Ramos (cell line): ENCODE results near the gene PMPCA.
"Not testable (repeated sequence)": the region's sequence is repeated elsewhere in the genome, so short reads cannot be mapped to it uniquely, and the experiment has no call there.

Experiments used
- in situ Hi-C: fragments of 300-500 bp; cut with MboI; formaldehyde crosslinking; loops from one replicate; pipeline ENCODE4 v1.14.3; 2022; ENCODE audit warnings: low sequenced_read_pairs; ENCODE audit not compliant: unreplicated experiment

Gene PMPCA

GRCh38 chr9:136407911-136408310, 2.5 kb upstream of the PMPCA start:
- in situ Hi-C loops = no loop called here

DNA sequence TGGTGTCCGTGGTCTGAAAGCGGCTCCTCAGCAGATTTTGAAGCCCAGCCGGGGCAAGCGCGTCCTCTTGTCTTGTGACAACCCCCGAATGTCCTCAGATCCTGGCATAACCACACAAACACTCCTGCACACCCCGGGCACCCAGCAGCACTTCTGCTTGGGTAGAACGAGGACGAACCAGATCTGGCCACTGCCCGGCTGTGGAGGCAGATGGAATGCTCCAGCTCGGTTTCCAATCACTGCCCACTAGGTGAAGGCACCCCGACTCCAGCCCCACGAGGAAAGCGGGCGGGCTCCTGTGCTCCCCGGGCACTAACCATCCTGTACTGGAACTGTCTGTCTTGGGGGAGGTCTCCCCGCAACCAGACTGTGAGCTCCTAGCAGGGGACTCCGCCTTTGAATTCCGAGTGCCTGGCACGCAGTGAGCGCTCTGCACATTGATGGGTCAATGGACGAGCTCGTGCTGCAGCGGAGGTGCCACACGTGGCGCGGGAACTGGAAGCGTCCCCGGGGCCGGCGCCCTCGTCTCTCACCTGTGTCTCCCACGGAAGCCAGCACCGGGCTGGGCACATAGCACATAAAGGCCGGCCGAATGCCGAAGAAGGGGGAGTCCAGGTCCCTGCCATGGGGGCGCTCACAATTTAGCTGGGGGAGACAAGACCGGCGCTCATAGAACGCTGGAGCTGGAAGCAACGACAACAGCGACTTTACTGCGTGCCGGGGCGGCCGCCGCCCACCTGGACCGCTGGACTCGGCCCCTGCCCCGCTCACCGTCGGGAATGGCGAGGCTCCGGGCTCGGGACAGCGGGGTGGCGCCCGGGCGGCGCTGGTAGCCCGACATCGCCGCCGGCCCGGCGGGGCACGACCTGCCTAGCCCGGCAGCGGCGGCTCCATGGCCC, 652 bp upstream of the PMPCA start:
- in situ Hi-C loops = no loop called here

DNA sequence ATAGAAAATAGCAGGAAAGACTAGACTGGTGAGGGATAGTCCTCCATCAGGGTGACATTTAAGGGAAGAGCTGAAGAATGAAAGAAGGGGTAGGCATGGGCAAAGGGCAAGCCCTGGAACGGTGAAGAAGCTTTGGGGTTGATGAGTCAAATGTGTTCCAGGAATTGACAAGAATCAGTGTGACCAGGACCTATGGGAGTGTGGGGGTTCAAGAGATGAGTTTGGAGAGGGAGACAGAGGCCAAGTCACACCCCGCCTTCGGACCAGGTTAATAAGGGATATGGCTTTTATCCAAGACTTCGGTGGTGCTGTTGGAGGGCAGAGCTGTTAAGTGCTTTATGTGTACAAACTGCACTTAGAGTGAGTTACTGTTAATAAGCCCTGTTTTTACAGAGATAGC, 920 bp downstream of the PMPCA start:
- in situ Hi-C loops = no loop called here

DNA sequence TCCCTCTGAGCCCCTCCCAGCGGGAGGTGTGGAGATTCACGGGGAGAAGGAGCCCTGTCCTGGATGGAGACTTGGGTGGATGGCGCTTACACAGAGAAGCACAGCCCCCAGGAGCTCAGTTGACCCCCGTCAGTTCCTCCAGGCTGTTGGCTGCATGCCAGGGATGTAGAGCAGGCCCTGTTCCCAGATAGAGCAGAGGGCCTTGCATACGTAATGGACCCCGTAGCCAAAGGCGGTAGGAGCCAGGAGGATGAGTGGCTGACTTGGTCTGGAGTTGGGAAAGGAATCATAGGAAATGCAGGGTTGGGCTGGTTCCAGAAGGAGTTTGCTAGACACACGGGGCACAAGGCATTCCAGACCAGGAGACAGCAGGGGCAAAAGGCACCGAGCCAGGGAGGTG, 2.5 kb downstream of the PMPCA start:
- in situ Hi-C loops = no loop called here

- in situ Hi-C loops = no loop called here
Observed at GRCh38 chr9:136416427-136416826, 6.0 kb downstream of the PMPCA start.

DNA sequence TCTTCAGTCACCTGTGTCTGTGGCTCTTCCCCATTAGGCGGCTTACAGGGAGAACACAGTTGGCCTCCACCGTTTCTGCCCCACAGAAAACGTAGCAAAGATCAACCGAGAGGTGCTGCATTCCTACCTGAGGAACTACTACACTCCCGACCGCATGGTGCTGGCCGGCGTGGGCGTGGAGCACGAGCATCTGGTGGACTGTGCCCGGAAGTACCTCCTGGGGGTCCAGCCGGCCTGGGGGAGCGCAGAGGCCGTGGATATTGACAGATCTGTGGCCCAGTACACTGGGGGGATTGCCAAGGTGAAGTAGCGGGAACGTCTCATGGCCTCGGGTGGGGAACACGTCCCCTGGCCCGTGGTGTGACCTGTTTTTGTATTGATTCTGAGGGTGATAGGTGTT, 6.5 kb downstream of the PMPCA start:
- in situ Hi-C loops = no loop called here

- in situ Hi-C loops = no loop called here
Observed at GRCh38 chr9:136418182-136419091, 8.0 kb downstream of the PMPCA start.

DNA sequence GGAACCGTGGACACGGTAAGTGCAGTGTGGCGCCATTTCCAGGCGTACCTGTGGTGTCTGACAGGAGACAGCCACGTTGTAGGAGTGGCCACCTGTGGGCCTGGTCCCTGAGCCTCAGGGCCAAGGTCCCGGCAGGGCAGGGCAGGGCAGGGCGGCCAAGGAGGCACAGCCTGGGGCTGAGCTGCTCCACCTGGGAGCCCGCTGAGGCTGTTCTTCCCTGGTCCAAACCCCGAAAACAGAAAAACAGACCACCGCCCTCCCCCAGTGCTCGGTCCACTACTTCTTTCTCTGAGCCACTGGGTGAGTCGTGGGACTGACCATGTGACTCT, 8.6 kb downstream of the PMPCA start:
- in situ Hi-C loops = no loop called here

- in situ Hi-C loops = no loop called here
Observed at GRCh38 chr9:136421791-136422190, 11.3 kb downstream of the PMPCA start.

DNA sequence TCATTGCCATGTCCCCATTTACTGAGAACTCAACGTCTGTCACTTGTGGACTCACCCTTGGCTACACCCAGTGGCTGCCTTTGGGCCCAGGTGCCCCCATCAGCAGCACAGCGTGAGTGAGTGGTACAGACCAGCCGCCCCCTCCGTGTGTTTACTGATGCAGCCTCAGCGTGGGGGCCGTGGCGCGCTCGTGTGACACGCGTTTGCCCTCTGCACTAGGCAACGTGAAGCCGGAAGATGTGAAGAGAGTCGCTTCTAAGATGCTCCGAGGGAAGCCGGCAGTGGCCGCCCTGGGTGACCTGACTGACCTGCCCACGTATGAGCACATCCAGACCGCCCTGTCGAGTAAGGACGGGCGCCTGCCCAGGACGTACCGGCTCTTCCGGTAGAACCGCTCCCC, 12.4 kb downstream of the PMPCA start:
- in situ Hi-C loops = no loop called here

GRCh38 chr9:136423432-136424146, 13.1 kb downstream of the PMPCA start:
- in situ Hi-C loops = no loop called here

DNA sequence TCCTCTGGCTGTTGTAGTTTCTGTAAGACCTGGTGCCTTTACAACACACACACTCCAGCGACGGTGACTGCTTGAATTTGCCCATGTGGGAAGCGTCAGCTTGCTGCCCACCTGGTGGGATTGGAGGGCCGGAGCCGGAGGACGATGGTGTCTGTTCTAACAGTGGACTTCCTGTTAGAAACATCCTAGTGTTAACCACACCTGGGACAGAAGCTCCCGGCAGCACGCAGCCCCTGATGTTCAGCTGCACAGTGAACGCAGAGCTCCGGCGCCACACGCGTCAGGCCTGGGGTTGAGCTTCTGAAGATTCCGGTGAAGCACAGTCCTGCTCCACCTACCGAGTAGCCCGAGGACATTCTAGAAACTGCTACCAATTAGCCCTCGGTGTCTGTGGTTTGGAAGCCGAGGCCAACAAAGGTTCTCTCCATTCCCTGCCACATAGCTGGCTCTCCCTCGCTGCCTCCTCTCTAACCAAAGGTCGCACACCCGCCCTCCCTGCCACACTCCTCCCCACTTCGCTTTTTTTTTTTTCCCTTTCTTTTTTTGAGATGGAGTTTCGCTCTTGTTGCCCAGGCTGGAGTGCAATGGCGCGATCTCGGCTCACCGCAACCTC, 14.4 kb downstream of the PMPCA start:
- in situ Hi-C loops = no loop called here

DNA sequence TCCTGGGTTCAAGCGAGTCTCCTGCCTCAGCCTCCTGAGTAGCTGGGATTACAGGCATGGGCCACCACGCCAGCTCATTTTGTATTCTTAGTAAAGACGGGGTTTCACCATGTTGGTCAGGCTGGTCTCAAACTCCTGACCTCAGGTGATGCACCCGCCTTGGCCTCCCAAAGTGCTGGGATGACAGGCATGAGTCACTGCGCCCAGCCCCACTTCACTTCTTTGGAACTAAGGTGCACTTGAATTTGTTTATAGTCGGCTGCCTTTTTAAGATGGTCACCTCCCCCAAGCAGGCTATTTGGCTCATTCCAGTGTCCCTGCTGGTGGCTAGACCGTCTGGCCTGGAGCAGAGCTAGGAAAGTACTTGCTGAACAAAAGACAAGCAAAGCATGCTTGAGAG, 14.9 kb downstream of the PMPCA start:
- in situ Hi-C loops = not testable (repeated sequence)

DNA sequence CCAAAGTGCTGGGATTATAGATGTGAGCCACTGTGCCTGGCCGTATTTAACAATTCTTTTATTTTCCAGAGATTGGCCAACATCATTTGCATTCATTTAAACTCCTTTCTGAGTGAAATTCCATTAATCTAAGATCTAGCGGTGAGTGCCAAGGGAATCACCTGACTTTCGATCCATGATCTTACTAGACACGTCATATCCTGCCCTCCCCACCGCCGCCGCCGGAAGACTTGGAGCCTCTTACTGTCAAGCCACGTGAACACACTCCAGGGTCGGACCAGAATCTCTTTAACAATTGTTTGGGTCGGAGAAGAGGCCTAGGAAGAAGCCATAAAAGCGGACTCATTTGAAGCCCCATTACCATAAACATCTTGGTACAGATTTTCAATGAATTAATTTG, 16.3 kb downstream of the PMPCA start:
- in situ Hi-C loops = no loop called here

DNA sequence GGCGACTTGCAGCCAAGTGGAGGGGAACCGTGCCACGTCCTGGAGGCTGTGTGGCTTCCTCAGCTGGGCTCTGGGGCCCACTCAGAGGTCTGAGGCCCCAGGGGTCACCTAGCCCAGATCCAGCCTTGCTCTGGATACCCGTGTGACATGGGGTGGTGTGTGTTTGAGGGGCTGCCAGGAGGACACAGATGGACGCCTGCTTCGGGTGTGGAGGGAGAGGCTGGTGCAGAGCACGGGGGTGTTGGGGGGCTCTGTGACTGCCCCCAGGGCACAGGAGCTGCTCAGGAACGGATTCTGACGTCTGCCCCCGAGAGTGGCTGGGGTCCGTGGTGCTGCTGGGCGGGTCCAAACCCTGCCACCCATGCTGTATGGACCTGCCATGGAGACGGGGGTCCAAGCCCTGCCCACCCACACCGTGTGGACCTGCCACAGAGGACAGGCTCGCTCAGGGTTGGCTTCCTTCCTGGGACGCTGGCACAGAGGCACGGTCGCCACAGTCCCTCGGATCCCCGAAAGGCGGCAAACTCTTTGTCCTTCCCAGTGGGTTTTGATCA, 18.7 kb downstream of the PMPCA start:
- in situ Hi-C loops = no loop called here

GRCh38 chr9:136429683-136430491, 19.4 kb downstream of the PMPCA start:
- in situ Hi-C loops = no loop called here

- in situ Hi-C loops = no loop called here
Observed at GRCh38 chr9:136430588-136431234, 20.3 kb downstream of the PMPCA start.

DNA sequence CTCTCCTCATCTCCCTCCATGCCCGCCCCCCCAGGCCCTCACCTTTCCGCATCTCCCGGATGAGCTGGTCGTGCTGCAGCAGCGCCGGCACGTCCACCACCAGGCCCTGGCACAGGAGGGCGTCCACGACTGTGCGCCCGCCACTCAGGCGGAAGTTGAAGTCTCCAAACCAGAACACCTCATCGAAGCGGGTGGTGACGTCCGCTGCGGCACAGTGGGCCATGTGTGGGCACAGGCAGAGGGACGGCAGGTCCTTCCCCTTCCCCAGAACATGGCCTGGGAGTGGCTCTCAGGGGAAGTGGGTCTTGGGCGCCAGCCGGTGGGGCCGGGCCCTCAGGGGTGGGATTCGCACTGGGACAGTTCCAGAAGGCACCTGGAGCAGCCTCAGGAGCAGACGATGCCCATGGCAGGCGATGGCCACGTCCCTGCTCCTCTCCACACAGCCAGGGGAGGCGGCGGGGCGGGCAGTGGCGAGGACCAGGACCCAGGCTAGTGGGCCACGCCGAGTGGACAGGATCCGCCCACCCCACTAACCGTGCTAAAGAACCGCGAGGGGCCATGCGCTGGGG, 21.4 kb downstream of the PMPCA start:
- in situ Hi-C loops = no loop called here
